Calu3 (cell line): ENCODE results near the gene KRTAP29-1. TPM values are rescaled to one million over a fixed set of nuclear protein-coding genes. Genes with fewer than 3 reads are reported as not detected.

Source experiments
- BruUV-seq: library from RNA; stranded (reverse); fragments of 400-500 nt; replicated peaks from 2 replicates; lab custom pipeline; 2021; lab: Mats Ljungman, UMichigan
- CTCF ChIA-PET: fragments of 300-600 bp; sonication (Branson Sonifier 250); formaldehyde crosslinking; loops from one replicate; lab custom pipeline; 2022; ENCODE audit warnings: antibody characterized with exemption; lab: Charles Lee
- DNase-seq: peaks from one replicate; pipeline ENCODE4 v3.0.0; 2022
- H3K27ac Mint-ChIP-seq: one replicate; pipeline ENCODE4 v1.8.0; 2022; ENCODE audit warnings: mixed read lengths; ENCODE audit not compliant: unreplicated experiment
- H3K27me3 Mint-ChIP-seq: one replicate; pipeline ENCODE4 v1.8.0; 2022; ENCODE audit warnings: mixed read lengths; ENCODE audit not compliant: unreplicated experiment
- H3K36me3 Mint-ChIP-seq: one replicate; pipeline ENCODE4 v1.8.0; 2022; ENCODE audit warnings: mild to moderate bottlenecking, moderate library complexity, mixed read lengths; ENCODE audit not compliant: insufficient read depth, unreplicated experiment
- H3K4me1 Mint-ChIP-seq: one replicate; pipeline ENCODE4 v1.8.0; 2022; ENCODE audit warnings: mild to moderate bottlenecking, low read depth, mixed read lengths; ENCODE audit not compliant: unreplicated experiment
- H3K4me3 Mint-ChIP-seq: one replicate; pipeline ENCODE4 v1.8.0; 2022; ENCODE audit warnings: mild to moderate bottlenecking, low read depth, moderate library complexity, mixed read lengths; ENCODE audit not compliant: unreplicated experiment
- H3K9me3 Mint-ChIP-seq: one replicate; pipeline ENCODE4 v1.8.0; 2022; ENCODE audit warnings: low read depth, mixed read lengths; ENCODE audit not compliant: unreplicated experiment
- intact Hi-C: fragments of 100-400 bp; cut with micrococcal nuclease; formaldehyde crosslinking; loops from one replicate; pipeline ENCODE4 v1.10.0; 2022; ENCODE audit not compliant: unreplicated experiment
- total RNA-seq: library from RNA; stranded (reverse); gene quantifications from 2 replicates; pipeline ENCODE4 v1.2.3, GENCODE V29; 2022
- TF ChIP-seq, protein P1 (sequence below): fragments of 200-600 bp; IDR thresholded peaks from one replicate; pipeline ENCODE4 v1.8.0; 2022; ENCODE audit warnings: antibody characterized with exemption; ENCODE audit not compliant: unreplicated experiment

The KRTAP29-1 gene
- total RNA-seq, 1 experiment from 2014 or later, result not detected

DNA sequence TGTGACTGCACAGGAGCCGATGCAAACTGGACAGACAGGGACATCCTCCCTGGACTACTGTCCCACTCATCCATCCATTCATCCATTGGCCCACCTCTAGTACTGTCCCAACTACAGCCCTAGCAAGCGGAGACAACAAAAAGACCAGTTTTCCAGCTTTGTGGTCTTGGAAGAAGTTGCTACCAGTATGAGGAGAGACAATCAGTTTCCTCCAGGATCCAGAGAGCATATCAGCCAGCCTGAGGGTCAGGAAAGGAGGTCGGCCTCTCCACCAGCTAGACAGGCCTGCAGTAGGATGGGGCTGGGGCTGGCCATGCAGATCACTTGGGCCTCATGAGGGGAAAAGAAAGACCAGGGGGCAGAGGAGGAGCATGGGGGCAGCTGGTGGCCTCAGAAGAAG lies 31.2 kb upstream of the KRTAP29-1 start:
- Mint-ChIP-seq H3K27me3 (no peaks in the 10 kb centered on the region), H3K27ac (no peak overlapping the region), H3K4me3 (no peak overlapping the region), H3K9me3 (no peaks in the 10 kb centered on the region), H3K4me1 (peaks cover 9% of the 10 kb centered on the region), H3K36me3 (no peaks in the 10 kb centered on the region)
- TF ChIP-seq, protein P1, sequence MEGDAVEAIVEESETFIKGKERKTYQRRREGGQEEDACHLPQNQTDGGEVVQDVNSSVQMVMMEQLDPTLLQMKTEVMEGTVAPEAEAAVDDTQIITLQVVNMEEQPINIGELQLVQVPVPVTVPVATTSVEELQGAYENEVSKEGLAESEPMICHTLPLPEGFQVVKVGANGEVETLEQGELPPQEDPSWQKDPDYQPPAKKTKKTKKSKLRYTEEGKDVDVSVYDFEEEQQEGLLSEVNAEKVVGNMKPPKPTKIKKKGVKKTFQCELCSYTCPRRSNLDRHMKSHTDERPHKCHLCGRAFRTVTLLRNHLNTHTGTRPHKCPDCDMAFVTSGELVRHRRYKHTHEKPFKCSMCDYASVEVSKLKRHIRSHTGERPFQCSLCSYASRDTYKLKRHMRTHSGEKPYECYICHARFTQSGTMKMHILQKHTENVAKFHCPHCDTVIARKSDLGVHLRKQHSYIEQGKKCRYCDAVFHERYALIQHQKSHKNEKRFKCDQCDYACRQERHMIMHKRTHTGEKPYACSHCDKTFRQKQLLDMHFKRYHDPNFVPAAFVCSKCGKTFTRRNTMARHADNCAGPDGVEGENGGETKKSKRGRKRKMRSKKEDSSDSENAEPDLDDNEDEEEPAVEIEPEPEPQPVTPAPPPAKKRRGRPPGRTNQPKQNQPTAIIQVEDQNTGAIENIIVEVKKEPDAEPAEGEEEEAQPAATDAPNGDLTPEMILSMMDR, result no peak
- intact Hi-C loops, result loop anchor here (10.0 kb wide), 1 partner anchor 161 kb away; no protein-coding TSS in a partner anchor
- DNase-seq, result no peak
- no TSS peak for BruUV-seq
- CTCF ChIA-PET, result no interaction called here

DNA sequence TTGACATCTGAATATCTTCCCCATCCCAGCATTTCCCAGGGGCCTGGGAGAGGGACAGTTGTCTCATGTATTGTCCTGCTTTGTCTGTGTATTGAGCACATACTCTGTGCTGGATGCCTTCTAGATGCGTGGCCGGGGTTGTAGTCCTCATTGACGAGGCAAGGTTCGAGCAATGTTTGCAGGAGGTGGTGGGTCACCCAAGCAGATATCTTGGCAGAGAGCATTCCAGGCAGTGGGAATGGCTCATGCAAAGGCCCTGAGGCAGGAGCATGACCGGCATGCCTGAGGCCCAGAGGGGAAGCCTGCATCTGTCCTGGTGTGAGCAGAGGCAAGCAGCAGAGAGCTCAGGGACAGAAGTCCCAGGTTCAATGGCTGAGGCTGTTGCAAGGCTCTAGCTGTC lies 30.4 kb upstream of the KRTAP29-1 start:
- DNase-seq, result no peak
- Mint-ChIP-seq H3K4me3 (no peak overlapping the region), H3K36me3 (no peaks in the 10 kb centered on the region), H3K4me1 (peaks cover 7% of the 10 kb centered on the region), H3K9me3 (no peaks in the 10 kb centered on the region), H3K27ac (no peak overlapping the region), H3K27me3 (no peaks in the 10 kb centered on the region)
- CTCF ChIA-PET, result no interaction called here
- intact Hi-C loops, result loop anchor here (10.0 kb wide), 1 partner anchor 162 kb away; no protein-coding TSS in a partner anchor
- TF ChIP-seq, protein P1, result no peak
- no TSS peak for BruUV-seq

DNA sequence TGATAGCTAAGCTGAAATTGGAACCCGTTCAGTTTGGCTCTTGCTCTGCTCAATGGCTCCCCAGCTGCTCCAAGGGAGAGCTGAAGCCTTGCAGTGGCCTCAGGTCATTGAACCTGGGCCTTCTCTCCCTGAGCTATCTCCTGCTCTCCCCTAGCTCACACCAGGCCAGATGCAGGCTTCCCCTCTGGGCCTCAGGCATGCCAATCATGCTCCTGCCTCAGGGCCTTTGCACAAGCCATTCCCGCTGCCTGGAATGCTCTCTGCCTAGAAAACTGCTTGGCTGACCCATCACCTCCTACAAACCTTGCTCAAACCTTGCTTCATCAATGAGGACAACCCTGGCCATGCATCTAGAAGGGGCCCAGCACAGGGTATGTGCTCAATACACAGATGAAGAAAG lies 29.6 kb upstream of the KRTAP29-1 start:
- intact Hi-C loops, result loop anchor here (10.0 kb wide), 1 partner anchor 163 kb away; no protein-coding TSS in a partner anchor
- CTCF ChIA-PET, result interaction anchor here (0.6 to 1.1 kb wide), 2 partner anchors 9 to 375 kb away, joined by 3 read pairs; no protein-coding TSS in a partner anchor
- no peaks in the 10 kb centered on the region for H3K27me3 Mint-ChIP-seq
- peaks cover 7% of the 10 kb centered on the region for H3K4me1 Mint-ChIP-seq
- BruUV-seq, result no TSS peak
- no peak for DNase-seq
- no peaks in the 10 kb centered on the region for H3K9me3 Mint-ChIP-seq
- H3K36me3 Mint-ChIP-seq, result no peaks in the 10 kb centered on the region
- H3K27ac Mint-ChIP-seq, result no peak overlapping the region
- TF ChIP-seq, protein P1, result no peak
- no peak overlapping the region for H3K4me3 Mint-ChIP-seq

DNA sequence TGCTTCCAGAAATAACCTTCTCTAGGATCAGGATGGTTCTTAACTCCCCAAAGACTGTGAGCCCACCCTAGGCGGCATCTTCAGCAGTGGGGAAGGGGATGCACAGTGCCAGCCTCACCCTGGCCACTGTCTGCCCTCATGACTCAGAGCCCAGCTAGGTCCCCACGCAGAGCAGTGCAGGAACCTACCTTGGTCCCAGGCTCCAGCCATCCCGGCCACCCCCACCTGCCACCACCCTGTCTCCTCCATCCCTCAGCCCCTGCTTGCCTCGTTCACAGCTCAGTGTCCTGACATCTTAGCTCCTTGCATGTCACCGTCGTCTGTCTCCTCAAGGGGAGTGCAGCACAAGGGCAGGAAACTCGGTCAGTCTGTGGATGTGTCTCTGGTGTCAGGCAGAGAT lies 29.0 kb upstream of the KRTAP29-1 start:
- no peaks in the 10 kb centered on the region for H3K27me3 Mint-ChIP-seq
- BruUV-seq, result no TSS peak
- H3K9me3 Mint-ChIP-seq, result no peaks in the 10 kb centered on the region
- CTCF ChIA-PET, result interaction anchor here (1.1 kb wide), 1 partner anchor 9 kb away, joined by 3 read pairs; no protein-coding TSS in a partner anchor
- peaks cover 7% of the 10 kb centered on the region for H3K4me1 Mint-ChIP-seq
- TF ChIP-seq, protein P1, result no peak
- DNase-seq, result no peak
- no peak overlapping the region for H3K4me3 Mint-ChIP-seq
- no peaks in the 10 kb centered on the region for H3K36me3 Mint-ChIP-seq
- intact Hi-C loops, result loop anchor here (10.0 kb wide), 1 partner anchor 163 kb away; no protein-coding TSS in a partner anchor
- no peak overlapping the region for H3K27ac Mint-ChIP-seq
